HG03558 (cell line): ENCODE measurements around the gene DYNC1H1.
A peak's percentile ranks its signal among the peaks of the same experiment; 100 is the strongest.
"Not testable (repeated sequence)": the region's sequence is repeated elsewhere in the genome, so short reads cannot be mapped to it uniquely, and the experiment has no call there.

ENCODE experiments used
- ATAC-seq: cut with Tn5 transposase; IDR thresholded peaks from one replicate; pipeline ENCODE4 v1.9.1; 2021; ENCODE audit warnings: moderate number of reproducible peaks; ENCODE audit not compliant: unreplicated experiment; ENCODE audit errors: extremely low read depth

DYNC1H1 gene

DNA sequence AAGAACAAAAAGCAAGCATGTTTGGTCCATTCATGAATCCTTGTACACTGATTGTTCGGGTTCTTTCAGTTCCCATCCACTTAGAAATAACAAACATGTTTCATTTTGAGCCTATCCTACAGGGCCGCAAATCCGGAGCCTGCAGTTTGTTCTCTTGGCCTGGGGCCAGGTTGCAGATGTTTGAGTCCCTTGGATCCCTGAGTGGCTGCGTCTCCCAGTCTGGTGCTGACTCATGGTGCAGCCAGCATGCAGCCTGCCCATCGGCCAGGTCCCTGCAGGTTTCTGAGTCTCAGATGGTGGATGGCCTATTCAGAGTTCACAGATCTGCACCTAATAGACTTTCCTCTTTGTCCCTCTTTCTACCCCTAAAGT, 1.9 kb upstream of the DYNC1H1 start:
- no peak for ATAC-seq

DNA sequence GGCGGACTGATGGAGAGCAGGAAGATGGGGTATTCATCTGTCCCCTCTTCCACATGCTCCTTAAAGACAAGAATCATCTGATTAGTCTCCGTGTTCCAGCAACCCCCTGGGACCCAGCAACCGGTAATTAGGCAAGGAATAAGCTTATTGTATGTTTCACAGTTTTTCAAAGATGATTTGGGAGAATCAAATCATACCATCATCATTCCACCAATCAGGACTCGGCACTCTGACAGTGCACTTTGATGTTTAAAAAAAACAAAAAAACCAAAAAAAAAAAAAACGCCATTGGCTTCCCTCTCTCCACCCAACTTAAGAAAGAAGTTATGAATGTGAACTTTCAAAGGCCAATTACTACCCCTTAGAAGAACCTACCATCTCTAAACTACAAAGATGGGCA, 1.3 kb upstream of the DYNC1H1 start:
- ATAC-seq, result no peak

DNA sequence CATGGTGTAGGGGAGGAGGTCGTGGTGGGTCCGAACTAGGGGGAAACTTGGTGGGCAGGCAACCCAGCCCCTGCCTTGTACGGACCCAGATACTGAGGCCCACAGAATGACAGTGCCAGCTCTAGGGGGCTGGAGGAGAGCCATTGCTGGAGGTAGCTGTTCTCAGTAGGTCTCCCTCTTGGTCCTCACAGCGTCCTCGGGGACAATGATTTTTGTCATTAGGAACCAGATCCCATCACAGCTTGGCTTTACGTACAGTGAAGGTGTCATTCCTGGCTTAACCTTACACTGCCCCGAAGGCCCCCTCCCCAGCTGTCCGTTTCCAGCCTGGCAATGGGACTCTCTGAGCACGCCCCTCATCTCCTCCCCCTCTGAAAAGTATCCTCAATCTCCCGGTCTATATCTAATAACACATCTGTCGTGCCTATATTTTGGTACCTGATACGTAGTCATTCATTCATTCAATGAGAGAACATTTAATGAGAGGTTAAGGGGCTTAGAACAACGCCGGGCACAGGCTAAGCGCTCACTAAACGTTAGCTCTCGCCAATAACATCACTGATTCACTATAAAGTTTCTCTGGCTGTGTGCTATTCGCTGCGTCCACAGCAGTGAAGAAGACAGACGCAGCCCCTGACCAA, 597 bp upstream of the DYNC1H1 start:
- no peak for ATAC-seq

DNA sequence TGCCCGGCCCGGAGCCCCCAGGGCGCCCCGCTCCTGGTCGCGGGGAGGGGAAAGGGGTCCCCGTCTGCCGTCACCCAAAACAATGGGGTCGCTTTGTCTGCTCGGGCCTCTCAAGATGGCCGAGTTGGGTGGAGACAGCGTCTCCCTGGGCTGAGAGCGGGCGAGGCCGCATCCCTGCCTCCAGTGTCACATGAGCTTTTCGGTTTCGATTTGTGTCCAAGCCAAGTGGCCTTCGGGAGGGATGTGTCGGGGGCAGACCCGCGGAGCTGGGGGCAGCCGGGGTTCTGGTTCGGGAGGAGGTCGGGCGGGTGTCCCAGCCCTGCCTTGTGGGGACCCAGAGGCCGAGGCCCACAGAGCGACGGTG, 790 bp downstream of the DYNC1H1 start:
- ATAC-seq, result peak; percentile 22

DNA sequence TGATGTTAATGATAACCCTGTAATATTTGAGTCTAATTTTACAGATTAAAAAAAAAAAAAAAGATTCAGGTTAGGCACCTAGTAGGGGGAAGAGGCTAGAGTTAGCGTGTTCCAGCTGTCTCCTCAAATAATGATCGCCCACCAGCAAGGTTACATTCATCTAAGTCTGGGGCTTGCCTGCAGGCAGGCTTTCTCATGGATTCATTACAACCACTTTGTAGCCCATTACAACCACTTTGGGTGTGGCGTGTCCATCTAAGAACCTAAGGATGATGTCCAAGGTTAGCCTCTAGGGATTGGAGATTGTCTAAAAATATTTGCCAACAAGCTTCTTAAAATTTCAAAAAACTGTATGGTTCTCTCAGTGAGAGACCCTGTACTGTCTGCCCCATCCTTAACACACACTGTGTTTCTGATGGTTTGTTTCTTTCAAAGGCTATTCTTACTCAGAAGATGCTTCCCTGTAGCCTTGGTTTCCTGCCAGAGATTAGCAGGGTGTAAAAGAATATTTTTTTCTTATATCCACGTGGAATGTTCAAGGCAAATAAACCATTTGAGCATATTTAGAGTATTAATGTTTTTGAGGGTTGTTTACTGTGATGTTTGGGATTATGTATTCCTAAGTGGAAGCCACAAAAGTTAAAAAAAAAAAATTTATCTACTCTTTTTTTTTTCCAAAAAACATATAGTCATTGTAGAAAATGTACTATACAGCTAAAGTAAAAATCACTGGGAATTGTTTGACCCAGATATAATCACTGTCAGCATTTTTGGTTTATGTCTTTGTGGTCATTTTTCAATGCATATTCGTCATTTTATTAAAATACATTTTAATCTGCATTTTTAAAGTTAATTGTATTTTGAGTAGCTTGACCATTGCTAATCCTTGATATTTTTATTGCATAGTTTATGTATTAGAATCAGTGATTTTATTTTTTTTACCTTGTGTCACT, 1.7 kb downstream of the DYNC1H1 start:
- no peak for ATAC-seq

DNA sequence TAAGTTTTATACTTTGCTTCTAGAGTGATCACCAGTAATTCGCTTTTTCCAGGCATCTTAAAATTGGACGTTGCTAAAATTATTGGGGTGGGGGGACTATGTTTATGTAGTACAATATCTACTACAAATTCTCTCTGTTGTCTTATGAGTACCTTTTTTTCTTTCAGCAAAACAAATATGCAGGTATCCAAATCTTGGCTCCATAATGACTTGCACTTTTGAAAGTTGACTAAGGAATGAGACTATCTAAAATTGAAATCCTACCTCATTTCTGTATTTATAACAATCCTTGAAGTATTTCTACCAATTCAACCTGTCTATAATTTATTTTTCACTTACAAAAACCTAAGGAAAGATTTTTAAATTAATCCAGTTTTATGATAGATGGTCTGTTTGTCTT, 2.4 kb downstream of the DYNC1H1 start:
- ATAC-seq, result no peak

DNA sequence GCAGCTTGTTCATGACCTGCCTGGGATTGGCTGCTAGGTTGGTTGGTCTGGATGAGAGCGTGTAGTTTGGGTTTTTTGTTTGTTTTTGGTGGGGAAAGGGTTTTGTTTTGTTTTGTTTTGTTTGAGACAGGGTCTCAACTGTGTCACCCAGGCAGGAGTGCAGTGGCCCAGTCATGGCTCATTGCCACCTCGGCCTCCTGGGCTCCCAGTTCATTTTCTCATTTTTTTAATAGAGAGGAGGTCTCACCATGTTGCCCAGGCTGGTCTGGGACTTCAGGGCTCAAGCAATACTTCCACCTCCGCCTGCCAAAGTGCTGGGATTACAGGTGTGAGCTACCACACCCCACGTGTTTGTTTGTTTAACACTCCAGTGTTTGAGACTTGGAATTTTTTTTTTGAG, 3.8 kb downstream of the DYNC1H1 start:
- no peak for ATAC-seq

DNA sequence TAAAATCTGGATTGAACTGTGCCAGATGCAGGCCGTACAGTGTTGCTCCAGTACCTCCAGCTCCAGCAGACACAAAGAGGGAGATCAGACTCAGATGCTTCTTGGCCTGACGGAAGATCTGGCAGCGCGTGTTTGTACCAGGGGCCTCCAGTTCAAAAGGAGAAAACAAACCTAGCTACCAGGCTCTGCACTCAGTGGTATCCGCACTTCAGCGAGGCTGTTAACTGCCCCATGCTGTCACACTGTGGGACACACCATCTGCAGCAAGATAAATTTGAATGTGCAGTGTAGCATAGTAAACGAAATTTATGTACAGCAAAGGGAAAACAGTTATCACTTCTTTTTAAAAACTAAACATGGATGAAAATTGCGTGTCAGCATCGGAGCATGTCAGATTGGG, 5.1 kb downstream of the DYNC1H1 start:
- ATAC-seq, result no peak

DNA sequence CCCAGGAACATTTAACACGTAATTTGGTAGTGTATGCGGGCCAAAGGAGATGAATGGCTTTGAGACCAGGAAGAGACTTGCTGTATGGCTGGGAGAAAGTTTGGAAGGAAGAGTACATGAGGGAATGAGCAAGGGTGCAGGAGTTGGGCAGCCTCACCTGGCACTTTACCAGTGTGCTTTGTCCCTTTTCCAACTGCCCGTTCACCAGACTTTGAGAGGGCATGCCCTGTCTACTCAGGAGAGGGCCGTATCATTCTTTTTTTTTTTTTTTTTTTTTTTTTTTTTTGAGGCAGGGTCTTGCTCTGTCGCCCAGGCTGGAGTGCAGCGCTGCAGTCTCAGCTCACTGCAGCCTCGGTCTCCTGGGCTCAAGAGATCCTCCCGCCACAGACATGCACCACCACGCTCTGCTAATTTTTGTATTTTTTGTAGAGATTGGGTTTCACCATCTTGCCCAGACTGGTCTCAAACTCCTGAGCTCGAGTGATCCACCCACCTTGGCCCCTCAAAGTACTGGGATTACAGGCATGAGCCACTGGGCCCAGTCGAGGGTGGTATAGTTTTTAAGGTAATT, 6.5 kb downstream of the DYNC1H1 start:
- no peak for ATAC-seq

DNA sequence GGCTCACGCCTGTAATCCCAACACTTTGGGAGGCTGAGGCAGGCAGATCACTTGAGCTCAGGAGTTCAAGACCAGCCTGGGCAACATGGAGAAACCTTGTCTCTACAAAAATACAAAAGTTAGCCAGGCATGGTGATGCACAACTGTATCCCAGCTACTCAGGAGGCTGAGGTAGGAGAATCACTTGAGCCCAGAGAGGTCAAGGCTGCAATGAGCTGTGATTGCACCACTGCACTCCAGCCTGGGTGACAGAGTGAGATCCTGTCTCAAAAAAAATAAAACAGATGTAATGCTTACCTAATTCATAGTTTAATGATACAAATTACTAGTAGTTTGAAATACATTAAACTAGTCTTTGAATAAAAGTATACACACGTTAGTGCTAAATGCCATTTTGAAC, 7.1 kb downstream of the DYNC1H1 start:
- not testable (repeated sequence) for ATAC-seq

DNA sequence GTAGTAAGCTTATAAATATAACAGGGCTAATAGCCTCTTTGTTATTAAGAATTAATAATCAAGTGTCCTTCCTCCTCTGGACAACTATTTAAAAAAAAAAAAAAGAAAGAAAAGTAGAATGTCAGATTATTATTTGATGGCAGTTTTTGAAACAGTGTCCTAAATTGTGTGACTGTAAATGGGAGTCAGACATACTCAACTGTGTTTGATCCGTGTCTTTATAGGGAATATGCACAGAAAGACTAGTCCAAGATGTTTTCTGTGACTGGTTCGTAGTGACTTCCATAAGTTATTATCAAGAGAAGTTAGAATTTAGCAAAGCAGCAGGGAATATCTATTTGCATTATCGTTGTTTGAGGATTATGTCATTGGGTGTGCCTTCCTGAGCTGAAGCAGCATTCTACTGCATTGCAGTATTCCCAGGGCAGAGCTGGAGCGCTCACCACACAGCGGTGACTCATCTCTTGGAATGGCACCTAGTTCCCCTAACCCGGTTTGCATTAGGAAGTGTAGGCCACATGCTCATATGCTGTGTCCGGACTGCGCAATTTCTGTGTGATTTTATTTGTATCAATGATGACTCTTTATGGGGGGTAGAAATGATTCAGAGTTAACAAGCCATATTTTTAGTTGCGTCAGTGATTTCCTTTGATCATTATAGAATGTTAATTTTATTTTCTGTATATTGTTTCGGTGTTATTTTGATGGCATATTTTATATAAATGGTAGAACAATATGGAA, 7.9 kb downstream of the DYNC1H1 start:
- no peak for ATAC-seq

DNA sequence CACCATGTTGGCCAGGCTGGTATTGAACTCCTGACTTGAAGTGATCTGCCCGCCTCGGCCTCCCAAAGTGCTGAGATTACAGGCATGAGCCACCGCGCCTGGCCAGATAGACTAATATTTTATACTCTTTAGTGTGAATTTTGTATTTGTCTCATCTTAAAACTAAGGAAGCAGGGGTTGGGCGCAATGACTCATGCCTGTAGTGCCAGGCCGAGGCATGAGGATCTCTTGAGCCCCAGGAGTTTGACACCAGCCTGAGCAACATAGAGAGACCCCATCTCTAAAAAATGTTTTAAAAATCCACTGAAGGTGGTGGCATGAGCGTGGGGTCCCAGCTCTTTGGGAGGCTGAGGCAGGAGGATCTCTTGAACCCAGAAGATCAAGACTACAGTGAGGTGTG, 9.0 kb downstream of the DYNC1H1 start:
- ATAC-seq, result no peak

DNA sequence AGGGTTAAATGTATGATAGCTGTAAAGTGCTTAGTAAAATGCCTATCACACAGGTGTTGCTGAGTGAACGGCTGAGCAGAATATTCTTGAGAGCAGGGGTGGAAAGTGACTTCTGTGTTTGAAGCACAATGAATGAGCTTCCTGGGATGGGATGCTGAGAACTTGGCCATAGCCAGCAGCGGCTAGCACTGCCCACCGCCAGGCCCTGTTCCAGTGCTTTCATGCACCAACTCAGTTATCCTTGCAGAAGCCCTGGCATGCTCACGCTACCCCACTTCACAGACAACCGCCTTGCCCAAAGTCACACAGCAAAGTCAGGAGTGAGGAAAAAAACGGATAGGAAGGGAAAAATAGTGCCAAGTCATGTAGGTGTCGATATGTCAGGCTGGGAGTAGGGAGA, 10.9 kb downstream of the DYNC1H1 start:
- no peak for ATAC-seq

DNA sequence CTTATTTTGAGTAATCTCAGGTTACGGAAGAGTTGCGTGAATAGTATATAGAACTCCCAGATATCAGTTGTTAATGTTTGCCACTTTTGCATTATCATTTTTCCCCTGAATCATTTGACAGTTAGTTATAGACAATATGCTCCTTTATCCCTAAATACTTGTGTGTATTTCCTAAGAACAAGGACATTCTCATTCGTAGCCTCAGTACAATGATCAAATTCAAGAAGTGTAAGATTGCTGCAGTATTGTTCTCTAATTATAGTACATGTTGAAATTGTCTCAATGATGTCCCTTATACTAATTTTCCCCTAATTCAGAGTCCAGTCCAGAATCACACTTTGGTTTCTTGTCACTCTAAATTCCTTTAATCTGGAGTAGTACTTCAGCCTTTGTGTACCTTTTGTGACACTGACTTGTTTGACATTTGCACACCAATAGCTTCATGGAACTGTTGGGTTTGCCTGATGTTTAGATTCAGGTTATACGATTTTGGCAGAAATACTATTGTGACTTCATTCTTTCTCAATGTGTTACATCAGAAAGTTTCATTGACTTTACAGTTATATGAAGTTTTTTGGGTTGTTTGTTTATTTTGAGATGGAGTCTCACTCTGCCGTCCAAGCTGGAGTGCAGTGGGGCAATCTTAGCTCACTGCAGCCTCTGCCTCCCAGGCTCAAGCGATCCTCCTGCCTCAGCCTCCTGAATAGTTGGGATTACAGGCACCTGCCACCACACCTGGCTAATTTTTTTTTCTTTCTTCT, 13.1 kb downstream of the DYNC1H1 start:
- no peak for ATAC-seq

DNA sequence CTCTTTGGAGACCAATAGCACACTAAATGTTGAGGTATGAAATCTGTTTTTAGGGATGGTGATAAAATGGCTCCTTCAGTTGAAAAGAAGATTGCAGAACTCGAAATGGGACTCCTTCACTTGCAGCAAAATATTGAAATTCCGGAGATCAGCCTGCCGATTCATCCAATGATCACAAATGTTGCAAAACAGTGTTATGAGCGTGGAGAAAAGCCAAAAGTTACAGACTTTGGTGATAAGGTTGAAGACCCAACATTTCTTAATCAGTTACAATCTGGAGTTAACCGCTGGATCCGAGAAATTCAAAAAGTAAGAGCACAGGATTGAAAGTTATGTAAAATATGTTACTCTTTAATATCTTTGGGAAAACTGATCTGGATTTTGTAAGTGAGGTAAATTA, 15.3 kb downstream of the DYNC1H1 start:
- no peak for ATAC-seq

DNA sequence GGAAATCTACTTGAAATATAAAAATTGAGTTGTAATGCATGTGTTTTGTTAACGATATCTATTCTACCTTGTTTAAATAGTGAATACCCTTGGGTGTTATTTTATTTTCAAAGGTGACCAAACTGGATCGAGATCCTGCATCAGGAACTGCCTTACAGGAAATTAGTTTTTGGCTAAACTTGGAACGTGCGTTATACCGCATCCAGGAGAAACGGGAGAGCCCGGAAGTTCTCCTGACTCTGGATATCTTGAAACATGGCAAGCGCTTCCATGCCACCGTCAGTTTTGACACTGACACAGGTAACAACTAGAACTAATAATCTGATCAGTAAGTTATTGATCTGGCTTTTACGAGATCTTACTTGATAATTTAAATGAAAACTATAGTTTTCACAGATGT, 15.9 kb downstream of the DYNC1H1 start:
- no peak for ATAC-seq

DNA sequence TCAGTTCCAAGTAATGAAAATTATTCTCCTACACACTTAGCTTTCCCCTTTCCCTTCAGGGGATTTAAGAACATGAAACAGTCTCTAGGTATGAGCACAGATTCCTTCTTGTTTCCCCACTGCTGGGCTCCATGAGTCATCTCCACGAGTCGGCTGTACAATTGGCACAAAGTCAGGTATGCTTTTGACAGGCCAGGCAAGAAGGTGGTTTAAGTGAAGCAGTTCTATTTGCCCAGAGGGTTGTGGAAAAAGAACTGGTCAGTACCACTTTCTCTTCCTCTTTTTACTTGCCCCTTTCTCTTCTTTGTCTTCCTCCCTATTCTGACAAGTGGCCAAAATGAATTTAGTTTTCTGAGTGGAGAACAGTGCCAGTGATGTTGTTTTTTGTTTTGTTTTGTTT, 16.3 kb downstream of the DYNC1H1 start:
- peak; percentile 76 for ATAC-seq

DNA sequence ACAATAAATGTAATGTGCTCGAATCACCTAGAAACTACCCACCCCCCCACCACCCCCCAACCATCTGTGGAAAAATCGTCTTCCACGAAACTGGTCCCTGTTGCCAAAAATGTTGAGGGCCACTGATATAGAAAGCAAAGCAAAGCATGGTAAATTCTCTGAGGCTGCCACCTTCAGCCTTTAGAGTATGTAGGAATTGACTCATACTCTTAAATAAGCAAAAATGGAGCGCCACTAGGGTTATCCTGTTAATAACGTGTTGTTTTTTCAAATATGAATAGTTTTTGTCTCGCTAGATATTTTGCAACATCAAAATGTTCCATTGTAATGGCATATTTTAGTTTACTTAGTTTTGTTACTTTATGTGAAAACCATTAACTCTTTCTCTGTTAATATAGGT, 18.2 kb downstream of the DYNC1H1 start:
- ATAC-seq, result no peak

DNA sequence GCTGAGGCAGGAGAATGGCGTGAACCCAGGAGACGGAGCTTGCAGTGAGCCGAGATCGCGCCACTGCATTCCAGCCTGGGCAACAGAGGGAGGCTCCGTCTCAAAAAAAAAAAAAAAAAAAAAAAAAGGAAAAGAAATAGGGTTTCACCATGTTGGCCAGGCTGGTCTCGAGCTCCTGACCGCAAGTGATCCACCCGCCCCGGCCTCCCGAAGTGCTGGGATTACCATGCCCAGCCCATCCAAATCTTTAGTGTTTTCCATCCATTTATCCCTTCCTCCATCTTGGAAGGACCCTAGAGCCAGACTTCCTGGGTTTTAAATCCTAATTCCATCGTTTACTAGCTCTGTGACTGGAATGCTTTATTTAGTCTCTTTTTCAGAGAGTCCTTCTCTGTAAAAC, 20.5 kb downstream of the DYNC1H1 start:
- not testable (repeated sequence) for ATAC-seq

DNA sequence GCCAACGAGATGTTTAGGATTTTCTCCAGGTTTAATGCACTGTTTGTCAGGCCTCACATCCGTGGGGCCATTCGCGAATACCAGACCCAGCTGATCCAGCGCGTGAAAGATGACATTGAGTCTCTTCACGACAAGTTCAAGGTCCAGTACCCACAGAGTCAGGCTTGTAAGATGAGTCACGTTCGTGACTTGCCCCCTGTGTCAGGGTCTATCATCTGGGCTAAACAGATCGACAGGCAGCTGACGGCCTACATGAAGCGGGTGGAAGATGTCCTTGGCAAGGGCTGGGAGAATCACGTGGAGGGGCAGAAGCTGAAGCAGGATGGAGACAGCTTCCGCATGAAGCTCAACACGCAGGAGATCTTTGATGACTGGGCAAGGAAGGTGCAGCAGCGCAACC, 21.6 kb downstream of the DYNC1H1 start:
- no peak for ATAC-seq
